Measurements from ENCODE around the gene PIK3R1. TPM values are rescaled to one million over a fixed set of nuclear protein-coding genes. Genes with fewer than 3 reads are reported as not detected.

The PIK3R1 gene
- 100 to 1,000 TPM; 102 to 155 (median 140) TPM for total RNA-seq
- 10 to 100 TPM; 29.7 to 63.8 (median 30.7) TPM for polyA plus RNA-seq
- long read RNA-seq, donor 1, full-length matches to known transcripts = 84 of 100 reads
- long read RNA-seq, donor 1, partial matches to known transcripts = 8 of 100 reads
- long read RNA-seq, donor 1, other reads (novel, unspliced or antisense) = 8 of 100 reads
- long read RNA-seq, donor 2, full-length matches to known transcripts = 117 of 190 reads
- long read RNA-seq, donor 2, partial matches to known transcripts = 57 of 190 reads
- long read RNA-seq, donor 2, other reads (novel, unspliced or antisense) = 16 of 190 reads

- intact Hi-C loops (cut with DNase I) = loop anchor here in 1 of 2 donors (10.0 kb wide), 2 partner anchors 411 to 591 kb away; no protein-coding TSS in a partner anchor
- no peaks in the 10 kb centered on the region for H3K27me3 ChIP-seq (ENCODE audit: insufficient read depth in 3 of 3, low read length in 2 of 3)
- DNase-seq = peak; percentile 97 to 98
- peak within 1 kb of the TSS; percentile 95 for H3K4me3 ChIP-seq
- H3K27ac ChIP-seq = peak within 1 kb of the TSS; percentile 99
- H3K9me3 ChIP-seq = no peaks in the 10 kb centered on the region
- H3K36me3 ChIP-seq (ENCODE audit: insufficient read depth in 1 of 2, low read depth in 1 of 2) = peaks cover 0 to 4% of the 10 kb centered on the region in 2 donors
- peaks cover 24% of the 10 kb centered on the region for H3K4me1 ChIP-seq
- ATAC-seq = peak; percentile 90 to 97 (median 96)
- TF ChIP-seq CTCF (IDR thresholded peaks at IDR 0.05) = peak; percentile 50
- WGBS, 3 donors = 0 to 1% (median 1%) methylated on average over 55 to 78 of the region's 78 CpGs
These were observed at the start of gene PIK3R1 for GRCh38 chr5:68215208-68215897. Gene PIK3R1 (plus strand): TSS chr5:68215756. CDS start chr5:68226676, 10,920 bp downstream.

- Histone ChIP-seq H3K27ac (no peak overlapping the region), H3K9me3 (no peaks in the 10 kb centered on the region), H3K36me3 (ENCODE audit: insufficient read depth in 1 of 2, low read depth in 1 of 2) (no peaks in the 10 kb centered on the region), H3K27me3 (ENCODE audit: insufficient read depth in 3 of 3, low read length in 2 of 3) (no peaks in the 10 kb centered on the region), H3K4me1 (peaks cover 17% of the 10 kb centered on the region), H3K4me3 (no peak overlapping the region)
- ATAC-seq = no peak
- WGBS, 3 donors = 93 to 96% (median 94%) methylated on average over 4 of the region's 4 CpGs
- no peak for DNase-seq
- TF ChIP-seq CTCF (IDR thresholded peaks at IDR 0.05) = no peak
- intact Hi-C loops (cut with DNase I) = no loop called here
These were observed 48.3 kb upstream of the PIK3R1 start for GRCh38 chr5:68167195-68167651.

GRCh38 chr5:68169903-68170302 lies 45.7 kb upstream of the PIK3R1 start:
- no peak for TF ChIP-seq CTCF (IDR thresholded peaks at IDR 0.05)
- no peaks in the 10 kb centered on the region for H3K36me3 ChIP-seq (ENCODE audit: insufficient read depth in 1 of 2, low read depth in 1 of 2)
- H3K4me1 ChIP-seq = peaks cover 17% of the 10 kb centered on the region
- intact Hi-C loops (cut with DNase I) = no loop called here
- H3K9me3 ChIP-seq = no peaks in the 10 kb centered on the region
- no peak overlapping the region for H3K4me3 ChIP-seq
- H3K27ac ChIP-seq = no peak overlapping the region
- H3K27me3 ChIP-seq (ENCODE audit: insufficient read depth in 3 of 3, low read length in 2 of 3) = no peaks in the 10 kb centered on the region
- WGBS, 3 donors = 45 to 49% (median 46%) methylated on average over 1 of the region's 1 CpG
- DNase-seq = no peak
- ATAC-seq = no peak

GRCh38 chr5:68170826-68171558 lies 44.6 kb upstream of the PIK3R1 start:
- H3K4me1 ChIP-seq = peaks cover 17% of the 10 kb centered on the region
- ATAC-seq = peak; percentile 89 to 98 (median 98)
- 18 to 28% (median 18%) methylated on average over 10 of the region's 10 CpGs for WGBS, 3 donors
- peak overlapping the region; percentile 53 for H3K4me3 ChIP-seq
- no peaks in the 10 kb centered on the region for H3K36me3 ChIP-seq (ENCODE audit: insufficient read depth in 1 of 2, low read depth in 1 of 2)
- peak overlapping the region; percentile 73 for H3K27ac ChIP-seq
- no peaks in the 10 kb centered on the region for H3K27me3 ChIP-seq (ENCODE audit: insufficient read depth in 3 of 3, low read length in 2 of 3)
- peak; percentile 72 to 85 for DNase-seq
- intact Hi-C loops (cut with DNase I) = no loop called here
- TF ChIP-seq CTCF (IDR thresholded peaks at IDR 0.05) = no peak
- no peaks in the 10 kb centered on the region for H3K9me3 ChIP-seq
